Left lung (tissue), 10 donors: ENCODE measurements around the gene HECTD3. TPM values are rescaled to one million over a fixed set of nuclear protein-coding genes. Genes with fewer than 3 reads are reported as not detected.

Experiments
- ATAC-seq: fragments of 200-7000 bp; cut with Tn5 transposase; one replicate; pipeline ENCODE4 v1.9.1; 2020; ENCODE audit warnings: moderate library complexity
- DNase-seq, 4 donors: peaks; one replicate each; pipeline ENCODE4 v3.0.0-alpha.2; 2013 to 2020
- H3K27ac ChIP-seq, 2 donors: fragments of 200-600 bp; sonication (generic) in 1 of 2; one replicate each; pipeline versions ENCODE4 v1.5.0 to v1.8.0; 2020 to 2021
- H3K27me3 ChIP-seq, 2 donors: fragments of 200-600 bp; sonication (generic) in 1 of 2; one replicate each; pipeline versions ENCODE4 v1.5.0 to v1.8.0; 2020 to 2021
- H3K36me3 ChIP-seq, 2 donors: fragments of 200-600 bp; sonication (generic) in 1 of 2; one replicate each; pipeline versions ENCODE4 v1.5.0 to v1.8.0; 2020 to 2021
- H3K4me1 ChIP-seq, 2 donors: fragments of 200-600 bp; one replicate each; pipeline ENCODE4 v1.8.0; 2021
- H3K4me3 ChIP-seq, 2 donors: fragments of 200-600 bp; sonication (generic) in 1 of 2; one replicate each; pipeline versions ENCODE4 v1.5.0 to v1.8.0; 2020 to 2021; ENCODE audit warnings: mild to moderate bottlenecking in 1 of 2
- H3K9me3 ChIP-seq, 2 donors: fragments of 200-600 bp; sonication (generic) in 1 of 2; one replicate each; pipeline versions ENCODE4 v1.5.0 to v1.8.0; 2020 to 2021
- intact Hi-C, 2 donors: fragments of 100-400 bp; cut with DNase I; formaldehyde crosslinking; loops; one replicate each; pipeline versions ENCODE4 v1.11.2 to v1.14.2; 2022
- polyA plus RNA-seq, 6 donors: library from polyadenylated mRNA; unstranded; fragments of 120-200 nt; gene quantifications; one replicate each; pipeline ENCODE4 v1.2.1, GENCODE V29; 2013; ENCODE audit not compliant: insufficient read length in 6 of 6
- total RNA-seq, 2 donors: library from RNA; stranded (reverse); fragmentation: NEBNext Ultra II Directional; extraction: Animal tissue kit (Norgen Biotek cat#: 25700); gene quantifications; one replicate each; pipeline ENCODE4 v1.2.1, GENCODE V29; 2021
- TF ChIP-seq, protein P1 (sequence below), 2 donors: fragments of 200-600 bp; sonication (generic) in 1 of 2; IDR thresholded peaks; one replicate each; pipeline versions ENCODE4 v1.5.0 to v1.8.0; 2021; ENCODE audit warnings: antibody characterized with exemption in 2 of 2
- donor health status: DM: no; HTN: yes; CAD: no.
- donor health status: DM: no; HTN: no; CAD: no.

HECTD3 gene
- total and polyA plus RNA-seq, 8 donors = 30.4 to 44.6 (median 33.6) TPM

DNA sequence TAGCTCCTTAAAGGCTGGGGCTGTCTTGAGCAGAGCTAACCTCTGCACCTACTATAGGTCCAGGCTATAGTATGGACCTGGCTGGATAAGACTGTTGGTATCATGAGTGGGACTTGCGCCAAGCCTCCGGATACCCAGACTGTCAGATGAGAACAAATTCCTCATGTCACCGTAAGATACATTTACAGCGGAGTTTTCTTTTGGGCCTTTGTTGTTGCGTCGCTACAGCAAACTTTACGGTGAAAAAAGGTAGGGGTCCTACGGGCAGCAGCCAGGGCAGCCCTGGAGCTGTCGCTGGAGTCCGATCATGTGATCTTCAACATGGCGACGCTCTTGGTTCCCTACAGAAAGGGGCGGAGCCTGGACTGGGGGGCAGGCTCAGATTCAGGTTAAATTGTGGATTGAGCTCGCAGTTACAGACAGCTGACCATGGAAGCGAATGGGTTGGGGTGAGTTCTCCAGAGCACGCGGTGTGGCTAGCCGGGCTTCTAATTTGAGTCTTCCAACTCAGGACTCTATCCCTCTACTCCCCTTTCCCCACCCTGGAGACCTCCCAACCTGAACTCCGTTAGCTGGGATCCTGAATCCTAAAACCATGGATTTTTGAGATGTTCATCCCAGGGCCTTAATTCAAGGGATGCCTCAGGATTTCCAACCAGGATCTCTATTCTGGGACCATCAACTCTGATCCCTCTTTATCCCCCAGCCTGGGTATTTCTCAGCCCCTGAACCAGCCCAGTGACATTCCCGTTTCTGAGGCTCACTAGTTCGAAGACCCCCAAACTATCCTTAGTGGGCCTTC, 914 bp upstream of the HECTD3 start, which contains the start of gene UROD:
Gene UROD (plus strand): TSS at position 418 of the 802 bp plus-strand sequence. CDS start 12 bp downstream, at position 430.
- peaks cover 0 to 49% of the 10 kb centered on the region in 2 donors for H3K36me3 ChIP-seq
- H3K9me3 ChIP-seq = no peaks in the 10 kb centered on the region
- TF ChIP-seq, protein P1, sequence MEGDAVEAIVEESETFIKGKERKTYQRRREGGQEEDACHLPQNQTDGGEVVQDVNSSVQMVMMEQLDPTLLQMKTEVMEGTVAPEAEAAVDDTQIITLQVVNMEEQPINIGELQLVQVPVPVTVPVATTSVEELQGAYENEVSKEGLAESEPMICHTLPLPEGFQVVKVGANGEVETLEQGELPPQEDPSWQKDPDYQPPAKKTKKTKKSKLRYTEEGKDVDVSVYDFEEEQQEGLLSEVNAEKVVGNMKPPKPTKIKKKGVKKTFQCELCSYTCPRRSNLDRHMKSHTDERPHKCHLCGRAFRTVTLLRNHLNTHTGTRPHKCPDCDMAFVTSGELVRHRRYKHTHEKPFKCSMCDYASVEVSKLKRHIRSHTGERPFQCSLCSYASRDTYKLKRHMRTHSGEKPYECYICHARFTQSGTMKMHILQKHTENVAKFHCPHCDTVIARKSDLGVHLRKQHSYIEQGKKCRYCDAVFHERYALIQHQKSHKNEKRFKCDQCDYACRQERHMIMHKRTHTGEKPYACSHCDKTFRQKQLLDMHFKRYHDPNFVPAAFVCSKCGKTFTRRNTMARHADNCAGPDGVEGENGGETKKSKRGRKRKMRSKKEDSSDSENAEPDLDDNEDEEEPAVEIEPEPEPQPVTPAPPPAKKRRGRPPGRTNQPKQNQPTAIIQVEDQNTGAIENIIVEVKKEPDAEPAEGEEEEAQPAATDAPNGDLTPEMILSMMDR (IDR thresholded peaks at IDR 0.05) = no peak
- H3K4me1 ChIP-seq = peaks cover 18 to 52% of the 10 kb centered on the region in 2 donors
- peak; percentile 92 for ATAC-seq
- DNase-seq = peak; percentile 92 to 97 (median 93)
- H3K4me3 ChIP-seq = peak within 1 kb of the TSS; percentile 79 to 86
- intact Hi-C loops = loop anchor here in 1 of 2 donors (5.0 to 10.0 kb wide), 2 partner anchors 290 to 483 kb away; partner anchors contain the start of gene TESK2
- no peaks in the 10 kb centered on the region for H3K27me3 ChIP-seq
- H3K27ac ChIP-seq = peak within 1 kb of the TSS; percentile 87 to 88

DNA sequence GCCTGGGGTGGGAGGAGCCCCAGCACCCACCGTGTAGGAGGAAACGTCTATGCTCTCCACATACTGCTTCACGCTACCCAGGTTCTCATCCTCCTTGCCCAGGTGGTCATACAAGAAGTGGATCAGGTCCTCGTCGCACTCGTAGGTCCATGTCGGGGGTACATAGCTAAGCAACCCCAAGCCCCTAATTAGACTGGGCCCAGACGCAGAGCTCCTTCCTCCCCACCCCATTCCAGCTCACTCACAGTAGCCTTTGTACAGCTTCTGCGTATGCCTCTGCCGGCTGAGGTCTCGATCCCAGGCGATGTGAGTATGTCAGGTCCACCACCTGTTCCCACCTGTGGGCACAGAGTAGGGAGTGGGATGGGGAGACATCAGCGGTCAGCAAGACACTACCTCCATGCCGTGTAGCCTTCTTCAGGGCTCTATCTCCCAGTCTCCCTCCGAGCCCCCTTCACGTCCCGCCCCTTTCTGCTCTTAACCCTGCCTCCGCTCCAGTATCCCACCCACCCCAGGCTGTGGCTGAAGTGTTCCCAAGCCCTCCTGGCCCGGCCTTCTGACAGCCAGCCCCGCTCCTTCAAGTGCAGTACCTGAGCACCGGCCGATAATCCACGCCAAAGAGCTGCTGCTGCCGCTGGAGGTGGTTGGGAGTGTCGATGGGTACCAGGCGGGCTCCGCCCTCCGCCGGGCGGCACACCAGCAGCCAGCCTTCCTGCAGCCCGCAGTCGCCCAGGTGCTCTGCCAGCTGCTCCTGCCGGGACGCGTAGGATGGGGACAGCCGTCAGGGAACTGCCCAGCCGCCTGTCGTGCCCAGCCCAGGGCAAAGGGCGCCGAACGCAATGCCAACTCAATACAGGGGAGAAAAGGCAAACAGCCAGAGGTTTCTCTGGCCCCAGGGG, 919 bp downstream of the HECTD3 start:
- Histone ChIP-seq H3K27ac (peak overlapping the region in 1 of 2 donors; percentile 88), H3K4me1 (peaks cover 18 to 52% of the 10 kb centered on the region in 2 donors), H3K4me3 (peak overlapping the region; percentile 79 to 86), H3K36me3 (peaks cover 0 to 56% of the 10 kb centered on the region in 2 donors), H3K27me3 (no peaks in the 10 kb centered on the region), H3K9me3 (no peaks in the 10 kb centered on the region)
- ATAC-seq (peak; percentile 28), DNase-seq (peak in 2 of 4 donors; percentile 50 to 84)
- TF ChIP-seq, protein P1 (IDR thresholded peaks at IDR 0.05) = no peak
- intact Hi-C loops = loop anchor here in 1 of 2 donors (5.0 to 10.0 kb wide), 2 partner anchors 292 to 485 kb away; partner anchors contain the start of gene TESK2

DNA sequence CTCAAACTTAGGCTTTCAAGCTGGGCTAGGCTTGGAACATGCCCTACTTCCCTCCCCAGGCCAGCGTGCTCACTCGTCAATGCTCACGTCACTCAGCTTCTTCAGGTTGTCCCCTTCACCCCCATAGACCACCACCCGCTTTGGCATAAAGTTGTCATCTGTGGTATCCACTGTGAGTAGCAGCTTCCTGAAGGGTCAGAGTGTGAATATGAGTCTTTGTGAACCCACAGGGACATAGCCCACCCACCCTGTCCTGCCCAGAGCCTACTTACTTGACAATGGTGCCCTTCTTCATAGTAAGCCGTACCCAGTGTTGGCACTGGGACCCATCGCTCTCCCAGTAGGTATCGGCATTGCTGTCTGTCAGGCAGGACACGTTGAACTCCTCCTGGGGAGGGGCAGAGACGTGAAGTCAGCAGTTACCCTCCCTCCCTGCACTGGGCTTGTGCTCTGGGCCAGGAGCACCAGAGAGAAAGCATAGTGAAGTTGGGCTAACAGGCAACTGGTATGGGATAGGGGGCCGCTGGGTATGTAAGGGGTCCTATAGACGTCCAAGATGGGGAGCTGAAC, 1.7 kb downstream of the HECTD3 start:
- TF ChIP-seq, protein P1 (IDR thresholded peaks at IDR 0.05) = no peak
- H3K27ac ChIP-seq = no peak overlapping the region
- ATAC-seq (no peak), DNase-seq (no peak)
- H3K27me3 ChIP-seq = no peaks in the 10 kb centered on the region
- intact Hi-C loops = no loop called here
- H3K4me1 ChIP-seq = peaks cover 18 to 46% of the 10 kb centered on the region in 2 donors
- peaks cover 0 to 59% of the 10 kb centered on the region in 2 donors for H3K36me3 ChIP-seq
- H3K9me3 ChIP-seq = no peaks in the 10 kb centered on the region
- peak overlapping the region in 1 of 2 donors; percentile 86 for H3K4me3 ChIP-seq

DNA sequence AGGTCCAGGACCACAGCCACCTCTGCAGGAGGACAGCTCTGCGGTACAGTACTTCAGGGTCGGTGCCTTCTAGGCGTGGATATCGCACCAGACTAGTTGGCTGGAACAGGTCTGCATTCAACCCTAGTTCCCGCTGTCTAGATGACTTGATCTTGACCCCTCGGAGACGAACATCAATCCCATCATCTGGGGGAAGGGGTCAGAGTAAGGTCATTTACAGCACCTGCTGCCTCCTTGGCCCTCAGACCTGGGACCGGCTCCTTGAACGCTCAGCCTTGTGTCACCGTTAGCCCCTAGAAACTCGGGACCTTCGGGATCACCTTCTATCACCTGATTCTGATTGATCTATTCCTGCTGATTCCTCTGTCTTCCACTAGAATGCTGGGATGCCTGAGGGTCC, 2.6 kb downstream of the HECTD3 start:
- ATAC-seq (no peak), DNase-seq (no peak)
- H3K36me3 ChIP-seq = peaks cover 0 to 62% of the 10 kb centered on the region in 2 donors
- H3K4me1 ChIP-seq = peaks cover 18 to 39% of the 10 kb centered on the region in 2 donors
- no peak overlapping the region for H3K4me3 ChIP-seq
- H3K27me3 ChIP-seq = no peaks in the 10 kb centered on the region
- TF ChIP-seq, protein P1 (IDR thresholded peaks at IDR 0.05) = no peak
- H3K27ac ChIP-seq = no peak overlapping the region
- no peaks in the 10 kb centered on the region for H3K9me3 ChIP-seq
- intact Hi-C loops = no loop called here
